Measurements from ENCODE around the gene IGFBPL1. TPM values are rescaled to one million over a fixed set of nuclear protein-coding genes. Genes with fewer than 3 reads are reported as not detected.

IGFBPL1 gene
- total RNA-seq, 4 donors from 2014 or later: not detected

GRCh38 chr9:38431116-38431515 lies 6.9 kb upstream of the IGFBPL1 start:
- H3K9me3 ChIP-seq: no peaks in the 10 kb centered on the region
- no peak for TF ChIP-seq EP300 (IDR thresholded peaks at IDR 0.05; ENCODE audit: low read depth)
- TF ChIP-seq POLR2AphosphoS5 (IDR thresholded peaks at IDR 0.05): no peak
- no peak for TF ChIP-seq CTCF (IDR thresholded peaks at IDR 0.05)
- no peak for TF ChIP-seq POLR2A (IDR thresholded peaks at IDR 0.05)
- H3K4me3 ChIP-seq: no peak overlapping the region
- in situ Hi-C loops (cut with MboI; ENCODE audit: low pct_ligation_motif_present in 1 of 4, low pct_unique_long_range_greater_than_20kb in 1 of 4, low sequenced_read_pairs in 3 of 4): no loop called here
- intact Hi-C loops (cut with DNase I; ENCODE audit: low total_unique reads): no loop called here
- DNase-seq: no peak
- peaks cover 8% of the 10 kb centered on the region for H3K27me3 ChIP-seq
- no peak overlapping the region for H3K27ac ChIP-seq
- H3K36me3 ChIP-seq: no peaks in the 10 kb centered on the region
- no peaks in the 10 kb centered on the region for H3K4me1 ChIP-seq
- 69 to 86% methylated on average over 1 to 4 of the region's 4 CpGs for WGBS, 2 donors (ENCODE audit: low coverage in 1 of 2)

- WGBS, 2 donors (ENCODE audit: low coverage in 1 of 2): 89% methylated on average over 1 of the region's 1 CpG; no CpG with 5 or more reads in 1 of the 2 donors
- Histone ChIP-seq H3K4me1 (peaks cover 0 to 9% (median 4%) of the 10 kb centered on the region in 4 donors), H3K4me3 (no peak overlapping the region), H3K9me3 (no peaks in the 10 kb centered on the region), H3K27ac (no peak overlapping the region), H3K27me3 (peaks cover 37% of the 10 kb centered on the region), H3K36me3 (no peaks in the 10 kb centered on the region)
- in situ Hi-C loops (cut with MboI; ENCODE audit: low pct_ligation_motif_present in 1 of 4, low pct_unique_long_range_greater_than_20kb in 1 of 4, low sequenced_read_pairs in 3 of 4) (no loop called here), intact Hi-C loops (cut with DNase I; ENCODE audit: low total_unique reads) (no loop called here)
- TF ChIP-seq POLR2AphosphoS5 (IDR thresholded peaks at IDR 0.05): no peak
- TF ChIP-seq EP300 (IDR thresholded peaks at IDR 0.05; ENCODE audit: low read depth): no peak
- no peak for TF ChIP-seq POLR2A (IDR thresholded peaks at IDR 0.05)
- no peak for TF ChIP-seq CTCF (IDR thresholded peaks at IDR 0.05)
- DNase-seq: no peak
These were observed 3.8 kb upstream of the IGFBPL1 start for GRCh38 chr9:38428062-38428461.

DNA sequence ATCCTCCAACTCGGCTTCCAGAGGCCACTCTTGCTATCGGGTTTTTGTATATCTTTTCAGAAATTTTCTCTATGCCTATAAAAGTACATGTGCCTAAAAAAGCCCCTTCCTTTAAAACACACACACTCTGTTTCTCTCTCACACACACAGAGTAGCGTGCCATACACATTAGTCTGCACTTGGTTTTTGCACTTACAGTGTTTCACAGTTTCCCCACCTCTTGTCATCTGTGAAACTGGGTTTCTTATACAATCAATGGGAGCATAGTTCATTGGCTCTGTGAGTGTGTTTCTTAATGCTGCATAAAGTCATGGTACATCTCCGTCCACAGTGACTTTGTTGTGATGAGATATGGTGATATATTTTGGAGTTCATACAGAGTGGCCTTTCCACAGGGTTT lies 664 bp upstream of the IGFBPL1 start:
- Histone ChIP-seq H3K36me3 (no peaks in the 10 kb centered on the region), H3K27ac (no peak overlapping the region), H3K27me3 (peaks cover 55% of the 10 kb centered on the region), H3K4me3 (peak overlapping the region in 1 of 4 donors; percentile 53), H3K9me3 (no peaks in the 10 kb centered on the region), H3K4me1 (peaks cover 0 to 9% (median 4%) of the 10 kb centered on the region in 4 donors)
- WGBS, 2 donors (ENCODE audit: low coverage in 1 of 2): 53 to 66% methylated on average over 3 to 4 of the region's 4 CpGs
- no peak for DNase-seq
- in situ Hi-C loops (cut with MboI; ENCODE audit: low pct_ligation_motif_present in 1 of 4, low pct_unique_long_range_greater_than_20kb in 1 of 4, low sequenced_read_pairs in 3 of 4) (loop anchor here in 2 of 4 donors (25.0 kb wide), 2 partner anchors 338 to 513 kb away; partner anchors contain the start of gene SLC25A51 (in 1 of the 2)), intact Hi-C loops (cut with DNase I; ENCODE audit: low total_unique reads) (no loop called here)
- TF ChIP-seq POLR2AphosphoS5 (IDR thresholded peaks at IDR 0.05) (no peak), EP300 (IDR thresholded peaks at IDR 0.05; ENCODE audit: low read depth) (no peak), POLR2A (IDR thresholded peaks at IDR 0.05) (no peak), CTCF (IDR thresholded peaks at IDR 0.05) (no peak)

- intact Hi-C loops (cut with DNase I; ENCODE audit: low total_unique reads) (no loop called here), in situ Hi-C loops (cut with MboI; ENCODE audit: low pct_ligation_motif_present in 1 of 4, low pct_unique_long_range_greater_than_20kb in 1 of 4, low sequenced_read_pairs in 3 of 4) (loop anchor here in 2 of 4 donors (25.0 kb wide), 2 partner anchors 336 to 511 kb away; partner anchors contain the start of gene SLC25A51 (in 1 of the 2))
These were observed 831 bp downstream of the IGFBPL1 start for GRCh38 chr9:38423273-38423972.

More at GRCh38 chr9:38423273-38423972, 831 bp downstream of the IGFBPL1 start:
- Histone ChIP-seq H3K36me3 (no peaks in the 10 kb centered on the region), H3K9me3 (no peaks in the 10 kb centered on the region), H3K27ac (no peak overlapping the region), H3K4me3 (peak overlapping the region in 3 of 4 donors; percentile 28 to 53 (median 39)), H3K27me3 (peaks cover 55% of the 10 kb centered on the region), H3K4me1 (peaks cover 0 to 9% (median 4%) of the 10 kb centered on the region in 4 donors)
- no peak for TF ChIP-seq EP300 (IDR thresholded peaks at IDR 0.05; ENCODE audit: low read depth)
- TF ChIP-seq POLR2AphosphoS5 (IDR thresholded peaks at IDR 0.05): no peak
- TF ChIP-seq CTCF (IDR thresholded peaks at IDR 0.05): no peak
- TF ChIP-seq POLR2A (IDR thresholded peaks at IDR 0.05): no peak
- DNase-seq: no peak
- 53 to 60% methylated on average over 3 to 15 of the region's 15 CpGs for WGBS, 2 donors (ENCODE audit: low coverage in 1 of 2)
